Right lobe of liver (tissue), 6 donors: Measurements from ENCODE around the gene PYGB. TPM values are rescaled to one million over a fixed set of nuclear protein-coding genes. Genes with fewer than 3 reads are reported as not detected.

ENCODE experiments used
- ATAC-seq, 4 donors: fragments of 200-7000 bp; cut with Tn5 transposase; one replicate each; pipeline ENCODE4 v1.9.1; 2020; ENCODE audit warnings: mild to moderate bottlenecking in 4 of 4, moderate library complexity in 4 of 4
- DNase-seq, 3 donors: peaks; one replicate each; pipeline ENCODE4 v3.0.0-alpha.2; 2020
- H3K27ac ChIP-seq, 3 donors: fragments of 200-600 bp; one replicate each; pipeline ENCODE4 v1.8.0; 2022
- H3K27me3 ChIP-seq, 2 donors: fragments of 200-600 bp; one replicate each; pipeline ENCODE4 v1.8.0; 2022
- H3K36me3 ChIP-seq, 4 donors: fragments of 200-600 bp; sonication (generic) in 1 of 4; one replicate each; pipeline versions ENCODE4 v1.5.1 to v1.8.0; 2017 to 2022; ENCODE audit warnings: control low read depth in 1 of 4
- H3K4me1 ChIP-seq, 4 donors: fragments of 200-600 bp; sonication (generic) in 1 of 4; one replicate each; pipeline versions ENCODE4 v1.5.1 to v1.8.0; 2017 to 2022; ENCODE audit warnings: control low read depth in 1 of 4
- H3K4me3 ChIP-seq, 3 donors: fragments of 200-600 bp; one replicate each; pipeline ENCODE4 v1.8.0; 2022
- H3K9me3 ChIP-seq, 4 donors: fragments of 200-600 bp; sonication (generic) in 1 of 4; one replicate each; pipeline versions ENCODE4 v1.5.1 to v1.8.0; 2017 to 2022; ENCODE audit warnings: control low read depth in 1 of 4
- POLR2A ChIP-seq: fragments of 450-650 bp; IDR thresholded peaks from one replicate; pipeline ENCODE4 v1.6.1; 2017; ENCODE audit warnings: antibody characterized with exemption, mild to moderate bottlenecking
- WGBS: methylation state at CpG from one replicate; pipeline ENCODE4 v1.1.6; 2018; ENCODE audit warnings: low coverage, low lambda C conversion rate; ENCODE audit not compliant: insufficient coverage; ENCODE audit errors: missing lambda C conversion rate; 5-methylcytosine and 5-hydroxymethylcytosine counted together
- intact Hi-C, 2 donors: fragments of 100-400 bp; cut with DNase I; formaldehyde crosslinking; loops; one replicate each; pipeline versions ENCODE4 v1.11.2 to v1.14.1; 2022
- total RNA-seq, 6 experiments: library from RNA; depleted of rRNA in 2 of 6; stranded (reverse); fragments of >200 nt in 2 of 6; fragmentation: NEBNext Ultra II Directional in 3 of 6; extraction: Animal tissue kit (Norgen Biotek cat#: 25700) in 3 of 6; gene quantifications; one replicate each; pipeline versions ENCODE4 v1.1.0 to v1.2.4, GENCODE V29; 2016 to 2023
- TF ChIP-seq, protein P1 (sequence below), 4 donors: fragments of 200-600 bp in 3 of 4; fragments of 450-650 bp in 1 of 4; IDR thresholded peaks; one replicate each; pipeline versions ENCODE4 v1.5.1 to v1.8.0; 2016 to 2022; ENCODE audit warnings: antibody characterized with exemption in 4 of 4, mild to moderate bottlenecking in 2 of 4
- donor health status: DM: no; HTN: yes; CAD: no.
- donor health status: DM: no; HTN: no; CAD: no.
- donor health status: DM: no; HTN: no; CAD: no.
- donor health status: DM: no; HTN: yes; CAD: no.
- donor health status: DM: no; HTN: yes; CAD: no.

The PYGB gene
- total RNA-seq, 6 experiments from 2014 or later = 6.6 to 27.4 (median 13.2) TPM

DNA sequence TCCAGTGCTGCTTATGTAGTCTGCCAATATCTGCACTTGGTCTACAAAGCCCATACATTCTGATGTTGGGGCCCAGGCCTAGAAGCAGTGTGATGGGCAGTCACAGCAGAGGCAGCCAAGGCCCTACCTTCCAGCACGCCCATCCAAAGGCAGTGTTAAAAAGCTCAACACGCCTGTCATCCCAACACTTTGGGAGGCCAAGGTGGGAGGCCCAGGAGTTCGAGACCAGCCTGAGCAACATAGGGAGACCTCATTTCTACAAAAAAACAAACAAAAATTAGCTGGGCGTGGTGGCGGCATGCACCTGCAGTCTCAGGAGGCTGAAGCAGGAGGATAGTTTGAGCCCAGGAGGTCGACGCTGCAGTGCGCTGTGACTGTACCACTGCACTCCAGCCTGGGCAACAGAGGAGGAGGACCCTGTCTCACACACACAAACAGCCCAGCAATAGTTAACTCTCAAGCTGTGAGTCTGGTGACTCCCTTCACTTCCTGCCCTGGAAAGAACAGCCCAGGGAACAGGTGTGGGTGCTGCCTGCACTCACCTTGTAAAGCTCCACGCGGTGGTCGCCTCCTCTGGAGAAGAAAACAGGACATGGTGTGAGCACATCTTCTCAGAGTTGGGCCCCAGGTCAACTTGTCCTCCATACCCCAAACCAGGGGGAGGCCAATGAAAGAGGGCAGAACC, 68.8 kb downstream of the PYGB start:
- no peaks in the 10 kb centered on the region for H3K9me3 ChIP-seq
- TF ChIP-seq POLR2A = no peak
- TF ChIP-seq, protein P1, sequence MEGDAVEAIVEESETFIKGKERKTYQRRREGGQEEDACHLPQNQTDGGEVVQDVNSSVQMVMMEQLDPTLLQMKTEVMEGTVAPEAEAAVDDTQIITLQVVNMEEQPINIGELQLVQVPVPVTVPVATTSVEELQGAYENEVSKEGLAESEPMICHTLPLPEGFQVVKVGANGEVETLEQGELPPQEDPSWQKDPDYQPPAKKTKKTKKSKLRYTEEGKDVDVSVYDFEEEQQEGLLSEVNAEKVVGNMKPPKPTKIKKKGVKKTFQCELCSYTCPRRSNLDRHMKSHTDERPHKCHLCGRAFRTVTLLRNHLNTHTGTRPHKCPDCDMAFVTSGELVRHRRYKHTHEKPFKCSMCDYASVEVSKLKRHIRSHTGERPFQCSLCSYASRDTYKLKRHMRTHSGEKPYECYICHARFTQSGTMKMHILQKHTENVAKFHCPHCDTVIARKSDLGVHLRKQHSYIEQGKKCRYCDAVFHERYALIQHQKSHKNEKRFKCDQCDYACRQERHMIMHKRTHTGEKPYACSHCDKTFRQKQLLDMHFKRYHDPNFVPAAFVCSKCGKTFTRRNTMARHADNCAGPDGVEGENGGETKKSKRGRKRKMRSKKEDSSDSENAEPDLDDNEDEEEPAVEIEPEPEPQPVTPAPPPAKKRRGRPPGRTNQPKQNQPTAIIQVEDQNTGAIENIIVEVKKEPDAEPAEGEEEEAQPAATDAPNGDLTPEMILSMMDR (IDR thresholded peaks at IDR 0.05) = no peak
- intact Hi-C loops = no loop called here
- ATAC-seq = no peak
- peak in 1 of 3 donors; percentile 39 for DNase-seq
- H3K27ac ChIP-seq = no peak overlapping the region
- H3K27me3 ChIP-seq = no peaks in the 10 kb centered on the region
- 90% methylated on average over 3 of the region's 11 CpGs for WGBS
- H3K36me3 ChIP-seq = peaks cover 0 to 3% (median 0%) of the 10 kb centered on the region in 4 donors
- peaks cover 0 to 2% (median 0%) of the 10 kb centered on the region in 4 donors for H3K4me1 ChIP-seq
- no peak overlapping the region for H3K4me3 ChIP-seq

- TF ChIP-seq, protein P1 (IDR thresholded peaks at IDR 0.05) = no peak
- TF ChIP-seq POLR2A = no peak
- peaks cover 0 to 6% (median 0%) of the 10 kb centered on the region in 4 donors for H3K36me3 ChIP-seq
- DNase-seq (peak in 1 of 3 donors; percentile 28), ATAC-seq (peak in 1 of 4 donors; percentile 29)
- intact Hi-C loops = no loop called here
- H3K4me3 ChIP-seq = no peak overlapping the region
- no peaks in the 10 kb centered on the region for H3K9me3 ChIP-seq
- 78% methylated on average over 14 of the region's 17 CpGs for WGBS
- H3K4me1 ChIP-seq = no peaks in the 10 kb centered on the region
- H3K27ac ChIP-seq = no peak overlapping the region
- H3K27me3 ChIP-seq = no peaks in the 10 kb centered on the region
These were observed 69.6 kb downstream of the PYGB start for GRCh38 chr20:25317351-25318075.

DNA sequence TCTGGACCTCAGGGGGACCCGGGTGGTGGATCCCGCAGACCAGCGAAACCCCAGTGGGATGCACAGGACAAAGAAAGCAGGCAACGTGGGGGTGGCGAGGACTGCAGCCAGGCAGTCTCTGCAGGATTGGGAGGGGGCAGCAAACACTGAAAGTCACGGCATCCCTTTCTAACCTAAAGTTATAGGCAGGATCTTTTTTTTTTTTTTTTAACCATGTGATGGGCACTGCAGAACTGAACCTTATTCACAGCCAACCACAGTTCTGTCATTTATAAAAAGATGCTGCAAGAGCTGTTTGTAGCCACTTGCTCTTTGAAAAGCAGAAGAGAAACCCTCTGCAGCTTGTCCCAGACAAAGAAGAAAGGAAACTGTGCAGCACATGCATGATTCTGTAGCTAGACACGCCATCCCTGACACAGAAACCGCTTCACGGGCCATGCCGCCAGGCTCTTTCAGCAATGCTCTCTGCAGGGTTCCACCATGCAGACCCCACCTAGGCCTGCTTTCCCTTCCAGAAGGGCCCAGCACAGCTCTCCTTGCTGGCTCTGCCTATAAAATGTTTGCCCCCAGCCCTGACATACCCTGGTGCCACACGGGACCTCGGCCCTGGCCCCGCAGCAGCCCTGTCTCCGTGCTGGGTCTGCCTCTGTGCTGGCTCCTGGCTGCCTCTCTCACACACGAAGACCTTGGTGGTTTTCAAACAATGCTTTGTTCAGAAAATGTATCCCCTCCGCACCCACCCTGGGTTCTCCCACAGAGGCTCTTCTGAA, 70.8 kb downstream of the PYGB start:
- DNase-seq (peak in 1 of 3 donors; percentile 31), ATAC-seq (peak; percentile 34 to 63 (median 48))
- Histone ChIP-seq H3K9me3 (no peaks in the 10 kb centered on the region), H3K27me3 (no peaks in the 10 kb centered on the region), H3K4me3 (no peak overlapping the region), H3K36me3 (peaks cover 0 to 6% (median 0%) of the 10 kb centered on the region in 4 donors), H3K27ac (no peak overlapping the region), H3K4me1 (no peaks in the 10 kb centered on the region)
- TF ChIP-seq, protein P1 (IDR thresholded peaks at IDR 0.05) = no peak
- TF ChIP-seq POLR2A = no peak
- 76% methylated on average over 9 of the region's 16 CpGs for WGBS
- intact Hi-C loops = no loop called here

DNA sequence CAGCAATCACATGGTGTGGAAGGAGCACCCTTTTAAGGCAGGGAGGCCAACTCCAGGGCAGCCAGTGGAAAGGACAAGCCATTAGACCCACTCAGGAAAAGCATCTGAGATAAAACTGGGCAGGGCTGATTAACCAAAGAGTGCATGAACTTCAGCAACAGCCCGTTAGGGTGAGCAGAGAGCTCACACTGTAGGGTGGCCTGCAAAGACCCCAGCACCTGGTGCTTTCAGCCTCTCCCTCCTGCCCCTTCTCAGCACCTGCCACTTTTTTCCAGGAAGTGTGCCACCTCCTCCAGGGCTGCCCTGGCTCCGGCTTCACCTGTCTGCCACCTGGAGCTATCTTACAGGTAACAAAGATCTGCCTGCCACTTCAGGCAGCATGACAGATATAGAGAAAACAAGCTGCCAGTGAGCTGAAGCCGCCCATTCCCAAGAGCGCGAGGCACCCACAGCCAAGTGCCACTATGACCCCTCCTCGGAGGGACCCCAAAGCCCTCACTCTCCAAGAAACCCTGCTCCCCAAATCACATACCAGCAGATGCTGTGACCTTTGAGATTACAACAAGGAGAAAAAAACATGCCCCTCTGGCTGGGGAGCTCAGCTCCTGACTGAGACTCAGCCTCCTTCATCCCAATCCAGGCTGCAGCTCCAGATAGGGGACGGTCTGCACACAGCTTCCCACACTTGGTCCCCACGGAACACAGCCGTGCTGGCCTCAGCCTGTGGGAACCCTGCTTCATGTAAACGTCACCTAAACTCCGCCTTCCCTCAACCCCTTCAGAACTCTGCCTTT, 71.6 kb downstream of the PYGB start:
- WGBS = 100% methylated on average over 3 of the region's 11 CpGs
- no peaks in the 10 kb centered on the region for H3K27me3 ChIP-seq
- DNase-seq (peak in 1 of 3 donors; percentile 28), ATAC-seq (no peak)
- no peaks in the 10 kb centered on the region for H3K4me1 ChIP-seq
- intact Hi-C loops = no loop called here
- no peaks in the 10 kb centered on the region for H3K9me3 ChIP-seq
- H3K36me3 ChIP-seq = peaks cover 0 to 6% (median 0%) of the 10 kb centered on the region in 4 donors
- no peak overlapping the region for H3K27ac ChIP-seq
- TF ChIP-seq POLR2A = no peak
- TF ChIP-seq, protein P1 (IDR thresholded peaks at IDR 0.05) = no peak
- H3K4me3 ChIP-seq = no peak overlapping the region
